Aorta (tissue), 5 donors: ENCODE data around the gene NSFL1C. TPM values are rescaled to one million over a fixed set of nuclear protein-coding genes. Genes with fewer than 3 reads are reported as not detected.

ENCODE experiments used
- ATAC-seq: fragments of 200-7000 bp; cut with Tn5 transposase; one replicate; pipeline ENCODE4 v1.9.1; 2022; ENCODE audit warnings: moderate library complexity; ENCODE audit not compliant: low FRiP score
- DNase-seq, 2 donors: peaks; one replicate each; pipeline ENCODE4 v3.0.0-alpha.2; 2020
- H3K27ac ChIP-seq, 2 donors: one replicate each; pipeline ENCODE4 v1.5.1; 2013; ENCODE audit warnings: low read length in 2 of 2, mild to moderate bottlenecking in 2 of 2, moderate library complexity in 2 of 2, control low read depth in 1 of 2, inconsistent platforms in 1 of 2, low read depth in 1 of 2
- H3K27me3 ChIP-seq, 2 donors: one replicate each; pipeline ENCODE4 v1.6.1; 2013; ENCODE audit warnings: control low read depth in 1 of 2, low read length in 1 of 2, mild to moderate bottlenecking in 1 of 2, moderate library complexity in 1 of 2; ENCODE audit not compliant: insufficient read depth in 2 of 2, control insufficient read depth in 1 of 2
- H3K36me3 ChIP-seq, 2 donors: one replicate each; pipeline ENCODE4 v1.6.1; 2013; ENCODE audit warnings: control low read depth in 1 of 2, low read length in 1 of 2, mild to moderate bottlenecking in 1 of 2; ENCODE audit not compliant: insufficient read depth in 2 of 2, control insufficient read depth in 1 of 2
- H3K4me1 ChIP-seq, 2 donors: one replicate each; pipeline ENCODE4 v1.6.1; 2013; ENCODE audit warnings: low read length in 2 of 2, control low read depth in 1 of 2, mild to moderate bottlenecking in 1 of 2, moderate library complexity in 1 of 2; ENCODE audit not compliant: insufficient read depth in 2 of 2, control insufficient read depth in 1 of 2
- H3K4me3 ChIP-seq, 2 donors: one replicate each; pipeline ENCODE4 v1.5.1; 2013; ENCODE audit warnings: low read length in 2 of 2, control low read depth in 1 of 2, mild to moderate bottlenecking in 1 of 2
- H3K9me3 ChIP-seq: one replicate; pipeline ENCODE4 v1.6.1; 2013; ENCODE audit warnings: mild to moderate bottlenecking, low read length; ENCODE audit not compliant: control insufficient read depth
- WGBS, 2 donors: extraction: QIAGEN DNeasy Blood & Tissue Kit; methylation state at CpG; one replicate each; pipeline ENCODE4 v1.1.7; 2013; 5-methylcytosine and 5-hydroxymethylcytosine counted together
- intact Hi-C, 2 donors: fragments of 100-400 bp; cut with DNase I; formaldehyde crosslinking; loops; one replicate each; pipeline versions ENCODE4 v1.14.2 to v1.15.0; 2022
- polyA plus RNA-seq, 2 donors: library from polyadenylated mRNA; stranded (reverse); fragments of 200-250 nt; gene quantifications; one replicate each; pipeline ENCODE4 v1.2.3, GENCODE V29; 2013
- total RNA-seq, 2 donors: library from RNA; stranded (reverse); fragmentation: NEBNext Ultra II Directional; extraction: Animal tissue kit (Norgen Biotek cat#: 25700); gene quantifications; one replicate each; pipeline ENCODE4 v1.2.1, GENCODE V29; 2021
- donor health status: healthy with polysubstance abuse.
- donor health status: Bipolar disorder and iron deficiency.
- donor health status: DM: no; HTN: no; CAD: no.
- donor health status: DM: no; HTN: no; CAD: no.
- donor health status: DM: yes; HTN: yes; CAD: no.

The NSFL1C gene
- total and polyA plus RNA-seq, 4 donors = 35.6 to 71.3 (median 60.5) TPM

DNA sequence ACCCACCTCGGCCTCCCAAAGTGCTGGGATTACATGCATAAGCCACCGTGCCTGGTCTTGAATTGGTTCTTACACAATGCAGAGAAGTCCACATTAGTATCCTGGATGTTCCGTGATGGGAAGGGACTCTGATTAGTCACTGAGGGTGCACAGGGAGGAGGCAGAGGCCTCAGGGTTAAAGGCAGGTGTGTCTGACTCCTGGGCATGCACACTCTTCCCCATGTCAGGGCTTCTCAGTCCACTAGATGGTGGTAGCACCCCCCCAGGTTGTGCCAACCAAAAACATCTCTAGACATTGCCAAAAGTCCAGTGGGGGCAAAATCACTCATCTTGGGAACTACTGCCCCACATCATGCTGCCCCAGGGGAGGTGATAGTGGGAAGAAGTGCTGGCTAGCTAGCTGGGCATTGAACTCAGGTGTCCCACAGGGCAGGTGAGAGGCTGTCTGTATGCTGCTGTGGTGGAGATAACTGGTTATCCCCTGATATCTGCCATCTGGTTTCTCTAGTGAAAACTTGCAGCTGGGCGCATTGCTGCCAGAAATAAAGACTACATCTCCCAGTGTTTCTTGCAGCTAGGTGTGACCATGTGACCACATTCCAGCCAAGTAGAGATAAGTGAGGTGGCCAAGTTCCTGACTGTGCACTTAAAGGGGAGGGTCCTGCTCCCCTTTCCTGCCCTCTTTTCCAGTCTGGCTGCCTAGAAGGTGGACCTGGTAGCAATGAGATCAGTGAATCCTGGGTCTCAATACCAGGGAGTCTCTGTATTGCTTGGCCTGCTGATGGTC is 8.4 kb upstream of the NSFL1C start:
- Histone ChIP-seq H3K9me3 (no peaks in the 10 kb centered on the region), H3K4me1 (no peaks in the 10 kb centered on the region), H3K27ac (no peak overlapping the region), H3K4me3 (no peak overlapping the region), H3K27me3 (no peaks in the 10 kb centered on the region), H3K36me3 (no peaks in the 10 kb centered on the region)
- DNase-seq (no peak), ATAC-seq (no peak)
- intact Hi-C loops = no loop called here
- WGBS, 2 donors = 78 to 84% methylated on average over 4 of the region's 4 CpGs

DNA sequence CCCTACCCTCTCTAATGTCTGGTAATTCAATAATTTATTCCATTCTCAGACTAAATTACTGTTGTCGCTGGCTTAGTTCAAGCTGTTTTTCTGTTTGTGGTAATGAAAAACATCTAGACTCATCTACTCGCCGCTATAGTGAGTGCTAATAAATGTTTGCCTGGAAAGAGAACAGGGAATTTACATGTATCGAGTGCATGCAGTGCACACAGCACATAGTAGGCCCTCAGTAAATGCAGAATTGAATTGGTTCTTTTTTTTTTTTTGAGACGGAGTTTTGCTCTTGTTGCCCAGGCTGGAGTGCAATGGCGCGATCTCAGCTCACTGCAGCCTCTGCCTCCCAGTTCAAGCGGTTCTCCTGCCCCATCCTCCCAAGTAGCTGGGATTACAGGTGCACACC is 7.7 kb upstream of the NSFL1C start:
- H3K4me3 ChIP-seq = no peak overlapping the region
- H3K27me3 ChIP-seq = no peaks in the 10 kb centered on the region
- WGBS, 2 donors = 94 to 96% methylated on average over 7 to 8 of the region's 8 CpGs
- no peak overlapping the region for H3K27ac ChIP-seq
- no peaks in the 10 kb centered on the region for H3K4me1 ChIP-seq
- ATAC-seq (no peak), DNase-seq (no peak)
- no peaks in the 10 kb centered on the region for H3K36me3 ChIP-seq
- intact Hi-C loops = no loop called here
- no peaks in the 10 kb centered on the region for H3K9me3 ChIP-seq

- Histone ChIP-seq H3K4me1 (no peaks in the 10 kb centered on the region), H3K36me3 (no peaks in the 10 kb centered on the region), H3K4me3 (no peak overlapping the region), H3K9me3 (no peaks in the 10 kb centered on the region), H3K27ac (no peak overlapping the region), H3K27me3 (no peaks in the 10 kb centered on the region)
- intact Hi-C loops = no loop called here
- DNase-seq = no peak
- 82 to 84% methylated on average over 13 of the region's 13 CpGs for WGBS, 2 donors
- no peak for ATAC-seq
Observed at GRCh38 chr20:1473246-1474220, 6.9 kb upstream of the NSFL1C start.

DNA sequence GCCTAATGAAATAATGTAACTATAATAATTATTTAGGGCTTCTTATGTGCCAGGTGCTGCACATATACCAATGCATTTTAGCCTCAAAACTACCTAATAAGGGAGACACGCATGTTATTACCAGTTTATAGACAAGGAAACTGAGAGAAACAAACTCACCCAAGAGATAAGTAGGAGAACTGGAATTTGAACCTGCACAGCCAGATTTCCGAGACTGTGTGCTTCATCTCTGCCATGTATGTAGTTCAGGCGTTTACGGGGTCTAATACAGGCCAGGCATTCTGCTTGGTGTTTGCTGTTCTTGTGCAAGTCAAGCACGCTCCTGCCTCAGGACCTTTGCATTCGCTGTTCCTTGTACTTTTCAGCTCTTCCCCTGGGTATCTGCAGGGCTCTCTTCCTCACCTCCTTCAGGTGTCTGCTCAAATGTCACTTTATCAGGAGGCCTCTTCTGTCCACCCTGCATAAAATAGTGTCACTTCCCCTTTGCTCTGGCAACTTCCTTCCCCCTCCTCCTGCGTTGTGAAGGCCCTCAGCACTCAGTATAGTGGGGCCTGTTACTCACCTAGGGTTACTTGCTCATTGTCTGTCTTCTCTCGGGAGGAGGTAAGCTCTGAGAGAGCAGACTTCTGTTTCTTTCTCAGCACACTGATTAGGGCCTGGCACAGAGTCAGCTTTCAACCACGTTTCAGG is 6.1 kb upstream of the NSFL1C start:
- Histone ChIP-seq H3K36me3 (no peaks in the 10 kb centered on the region), H3K4me1 (no peaks in the 10 kb centered on the region), H3K27ac (no peak overlapping the region), H3K27me3 (no peaks in the 10 kb centered on the region), H3K9me3 (no peaks in the 10 kb centered on the region), H3K4me3 (no peak overlapping the region)
- intact Hi-C loops = no loop called here
- WGBS, 2 donors = 72 to 73% methylated on average over 9 of the region's 9 CpGs
- DNase-seq (no peak), ATAC-seq (no peak)

- intact Hi-C loops = no loop called here
Observed at GRCh38 chr20:1471242-1471641, 4.6 kb upstream of the NSFL1C start.

DNA sequence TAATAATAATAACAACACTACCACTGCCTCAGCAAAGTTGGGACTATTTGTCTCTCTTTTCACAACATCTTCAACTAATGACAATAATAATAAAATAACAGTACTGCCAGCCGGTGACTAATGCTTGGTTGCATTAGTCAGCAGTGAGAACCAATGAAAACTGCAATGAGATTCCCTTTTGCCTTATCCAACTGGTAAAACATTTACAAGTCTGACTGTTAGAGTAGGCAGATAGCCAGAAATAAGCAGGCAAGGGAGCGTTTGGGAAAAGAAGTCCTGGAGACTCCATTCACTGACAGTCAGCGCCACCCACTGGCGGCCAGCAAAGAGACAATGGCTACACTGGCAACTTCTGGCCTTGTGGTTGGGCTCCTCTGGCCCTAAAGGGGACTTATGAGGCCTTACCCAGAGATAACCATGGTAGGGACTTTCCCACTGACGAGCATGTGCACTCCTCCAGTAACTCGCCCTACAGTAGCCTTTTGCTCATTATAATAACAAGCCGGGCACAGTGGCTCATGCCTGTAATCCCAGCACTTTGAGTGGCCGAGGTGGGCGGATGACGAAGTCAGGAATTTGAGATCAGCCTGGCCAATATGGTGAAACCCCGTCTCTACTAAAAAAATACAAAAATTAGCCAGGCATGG is 3.4 kb upstream of the NSFL1C start:
- DNase-seq (peak; percentile 93 to 95), ATAC-seq (peak; percentile 63)
- 11 to 15% methylated on average over 11 of the region's 11 CpGs for WGBS, 2 donors
- intact Hi-C loops = loop anchor here in 1 of 2 donors (5.0 to 10.0 kb wide), 2 partner anchors 78 to 635 kb away; partner anchors contain the start of genes FKBP1A and STK35
- H3K9me3 ChIP-seq = no peaks in the 10 kb centered on the region
- H3K4me1 ChIP-seq = peaks cover 0 to 3% of the 10 kb centered on the region in 2 donors
- H3K27ac ChIP-seq = peak overlapping the region in 1 of 2 donors; percentile 75
- H3K36me3 ChIP-seq = no peaks in the 10 kb centered on the region
- no peak overlapping the region for H3K4me3 ChIP-seq
- H3K27me3 ChIP-seq = no peaks in the 10 kb centered on the region

More at GRCh38 chr20:1471242-1471641, 4.6 kb upstream of the NSFL1C start:
- H3K27ac ChIP-seq = no peak overlapping the region
- DNase-seq (no peak), ATAC-seq (no peak)
- no peak overlapping the region for H3K4me3 ChIP-seq
- no peaks in the 10 kb centered on the region for H3K36me3 ChIP-seq
- WGBS, 2 donors = 81 to 95% methylated on average over 2 of the region's 2 CpGs
- H3K9me3 ChIP-seq = no peaks in the 10 kb centered on the region
- no peaks in the 10 kb centered on the region for H3K4me1 ChIP-seq
- H3K27me3 ChIP-seq = no peaks in the 10 kb centered on the region

GRCh38 chr20:1469306-1469905 is 2.8 kb upstream of the NSFL1C start:
- H3K36me3 ChIP-seq = no peaks in the 10 kb centered on the region
- DNase-seq (no peak), ATAC-seq (no peak)
- no peaks in the 10 kb centered on the region for H3K9me3 ChIP-seq
- H3K27ac ChIP-seq = peak overlapping the region in 1 of 2 donors; percentile 93
- intact Hi-C loops = loop anchor here in 1 of 2 donors (5.0 to 10.0 kb wide), 2 partner anchors 77 to 635 kb away; partner anchors contain the start of genes FKBP1A and STK35
- peaks cover 0 to 3% of the 10 kb centered on the region in 2 donors for H3K4me1 ChIP-seq
- whole genome bisulfite sequencing, 2 donors = 53 to 59% methylated on average over 9 of the region's 9 CpGs
- H3K27me3 ChIP-seq = no peaks in the 10 kb centered on the region
- H3K4me3 ChIP-seq = no peak overlapping the region
